Astrocyte (in vitro differentiated cells and primary cell): Measurements from ENCODE around the gene RALGAPA1. TPM values are rescaled to one million over a fixed set of nuclear protein-coding genes. Genes with fewer than 3 reads are reported as not detected.

Experiments
- DNase-seq: peaks from one replicate; pipeline ENCODE4 v3.0.0-alpha.2; 2010; ENCODE audit warnings: low read depth
- FAIRE-seq: peaks from 2 replicates; lab custom pipeline; 2011; peaks lifted over from hg19 to GRCh38; lab: Jason Lieb, UNC
- H2AFZ ChIP-seq: 2 replicates; pipeline ENCODE4 v1.6.0; 2012; ENCODE audit warnings: low read depth, low read length, inconsistent platforms
- H3K27ac ChIP-seq: 2 replicates; pipeline ENCODE4 v1.5.1; 2011; ENCODE audit warnings: low read depth, low read length, inconsistent platforms
- H3K27me3 ChIP-seq: 2 replicates; pipeline ENCODE4 v1.6.0; 2011; ENCODE audit warnings: low read length, inconsistent platforms; ENCODE audit not compliant: insufficient read depth
- H3K36me3 ChIP-seq: 2 replicates; pipeline ENCODE4 v1.5.1; 2011; ENCODE audit warnings: low read length, inconsistent platforms; ENCODE audit not compliant: insufficient read depth
- H3K4me1 ChIP-seq: 2 replicates; pipeline ENCODE4 v1.5.1; 2011; ENCODE audit warnings: low read length, inconsistent platforms; ENCODE audit not compliant: insufficient read depth
- H3K4me2 ChIP-seq: 2 replicates; pipeline ENCODE4 v1.6.0; 2012; ENCODE audit warnings: low read length, inconsistent platforms
- H3K4me3 ChIP-seq: 2 replicates; pipeline ENCODE4 v1.5.1; 2011; ENCODE audit warnings: low read depth, mild to moderate bottlenecking, low read length, inconsistent platforms; ENCODE audit not compliant: insufficient read depth
- H3K79me2 ChIP-seq: 2 replicates; pipeline ENCODE4 v1.6.0; 2012; ENCODE audit warnings: mild to moderate bottlenecking, low read length, inconsistent platforms; ENCODE audit not compliant: insufficient read depth
- H3K9ac ChIP-seq: 2 replicates; pipeline ENCODE4 v1.6.0; 2012; ENCODE audit warnings: mild to moderate bottlenecking, low read length, inconsistent platforms
- H3K9me3 ChIP-seq: 2 replicates; pipeline ENCODE4 v1.5.1; 2012; ENCODE audit warnings: low read depth, mild to moderate bottlenecking, low read length, inconsistent platforms; ENCODE audit not compliant: insufficient read depth
- H4K20me1 ChIP-seq: 2 replicates; pipeline ENCODE4 v1.6.0; 2012; ENCODE audit warnings: low read length, inconsistent platforms; ENCODE audit not compliant: insufficient read depth
- H3K27ac Mint-ChIP-seq: one replicate; pipeline ENCODE4 v1.8.0; 2021; ENCODE audit warnings: mild to moderate bottlenecking, mixed read lengths; ENCODE audit not compliant: unreplicated experiment
- H3K27me3 Mint-ChIP-seq: one replicate; pipeline ENCODE4 v1.8.0; 2021; ENCODE audit warnings: low read depth, mixed read lengths; ENCODE audit not compliant: unreplicated experiment
- H3K36me3 Mint-ChIP-seq: one replicate; pipeline ENCODE4 v1.8.0; 2021; ENCODE audit warnings: low read depth, mixed read lengths; ENCODE audit not compliant: unreplicated experiment
- H3K4me1 Mint-ChIP-seq: one replicate; pipeline ENCODE4 v1.8.0; 2021; ENCODE audit warnings: low read depth, mixed read lengths; ENCODE audit not compliant: unreplicated experiment
- H3K4me3 Mint-ChIP-seq: one replicate; pipeline ENCODE4 v1.8.0; 2021; ENCODE audit warnings: mild to moderate bottlenecking, moderate library complexity, mixed read lengths; ENCODE audit not compliant: unreplicated experiment
- H3K9me3 Mint-ChIP-seq: one replicate; pipeline ENCODE4 v1.8.0; 2021; ENCODE audit warnings: mild to moderate bottlenecking, mixed read lengths; ENCODE audit not compliant: unreplicated experiment
- CTCF ChIP-seq: IDR thresholded peaks from 2 replicates; pipeline ENCODE4 v1.5.1; 2011; ENCODE audit warnings: low read depth, mild to moderate bottlenecking, inconsistent platforms, low read length, moderate library complexity; ENCODE audit not compliant: insufficient read depth
- EZH2 ChIP-seq: IDR thresholded peaks from 2 replicates; pipeline ENCODE4 v1.6.1; 2012; ENCODE audit warnings: mild to moderate bottlenecking, low read length, inconsistent platforms; ENCODE audit not compliant: insufficient read depth
- total RNA-seq: library from RNA; stranded (reverse); gene quantifications from 2 replicates; pipeline ENCODE4 v1.2.1, GENCODE V29; 2021

The RALGAPA1 gene
- total RNA-seq, 1 donor from 2014 or later: 24.8 TPM

GRCh38 chr14:35806006-35806907 lies 2.8 kb downstream of the RALGAPA1 start:
- peaks cover 34% of the 10 kb centered on the region for H4K20me1 ChIP-seq

GRCh38 chr14:35797796-35798195 lies 11.3 kb downstream of the RALGAPA1 start:
- FAIRE-seq: no peak

More at GRCh38 chr14:35806006-35806907, 2.8 kb downstream of the RALGAPA1 start:
- TF ChIP-seq EZH2: no peak
- TF ChIP-seq CTCF: no peak
- Histone ChIP-seq H3K36me3 (no peaks in the 10 kb centered on the region), H3K27ac (no peak overlapping the region), H3K9me3 (no peaks in the 10 kb centered on the region), H2AFZ (no peak overlapping the region), H3K4me1 (peaks cover 5% of the 10 kb centered on the region), H3K4me3 (no peak overlapping the region), H3K4me2 (no peak overlapping the region), H3K9ac (no peak overlapping the region), H3K27me3 (no peaks in the 10 kb centered on the region), H3K79me2 (peaks cover 47% of the 10 kb centered on the region)
- Mint-ChIP-seq H3K27ac (no peak overlapping the region), H3K4me1 (peaks cover 5% of the 10 kb centered on the region), H3K36me3 (no peaks in the 10 kb centered on the region), H3K9me3 (no peaks in the 10 kb centered on the region), H3K27me3 (no peaks in the 10 kb centered on the region), H3K4me3 (peak overlapping the region; percentile 65)
- DNase-seq (no peak), FAIRE-seq (no peak)

More at GRCh38 chr14:35797796-35798195, 11.3 kb downstream of the RALGAPA1 start:
- Mint-ChIP-seq H3K27ac (no peak overlapping the region), H3K4me1 (no peaks in the 10 kb centered on the region), H3K9me3 (no peaks in the 10 kb centered on the region), H3K4me3 (no peak overlapping the region), H3K27me3 (no peaks in the 10 kb centered on the region), H3K36me3 (no peaks in the 10 kb centered on the region)
- H3K4me1 ChIP-seq: no peaks in the 10 kb centered on the region
- no peaks in the 10 kb centered on the region for H3K9me3 ChIP-seq
- H3K27ac ChIP-seq: no peak overlapping the region
- no peak overlapping the region for H3K4me2 ChIP-seq
- H3K36me3 ChIP-seq: no peaks in the 10 kb centered on the region
- H3K9ac ChIP-seq: no peak overlapping the region
- no peak for TF ChIP-seq CTCF
- no peak for TF ChIP-seq EZH2
- H2AFZ ChIP-seq: no peak overlapping the region
- DNase-seq: no peak
- peaks cover 33% of the 10 kb centered on the region for H3K79me2 ChIP-seq
- peaks cover 61% of the 10 kb centered on the region for H4K20me1 ChIP-seq
- no peak overlapping the region for H3K4me3 ChIP-seq
- H3K27me3 ChIP-seq: no peaks in the 10 kb centered on the region
